Keratinocyte (primary cell): Measurements from ENCODE around the gene CLEC3B. TPM values are rescaled to one million over a fixed set of nuclear protein-coding genes. Genes with fewer than 3 reads are reported as not detected.

ENCODE experiments used
- DNase-seq: peaks from one replicate; pipeline ENCODE4 v3.0.0-alpha.2; 2011; ENCODE audit warnings: low read depth, missing footprints, low spot score
- FAIRE-seq: peaks from 2 replicates; lab custom pipeline; 2011; peaks lifted over from hg19 to GRCh38; lab: Jason Lieb, UNC
- H2AFZ ChIP-seq: 2 replicates; pipeline ENCODE4 v1.6.0; 2012; ENCODE audit warnings: low read length, control low read depth, inconsistent platforms; ENCODE audit not compliant: control insufficient read depth
- H3K27ac ChIP-seq: 2 replicates; pipeline ENCODE4 v1.5.1; 2011; ENCODE audit warnings: low read length; ENCODE audit not compliant: control insufficient read depth, insufficient read depth
- H3K27me3 ChIP-seq: 3 replicates; pipeline ENCODE4 v1.6.0; 2011; ENCODE audit warnings: low read length; ENCODE audit not compliant: control insufficient read depth, insufficient read depth; ENCODE audit errors: extremely low read depth
- H3K36me3 ChIP-seq, 2 experiments: 2 replicates in 1 of 2; 3 replicates in 1 of 2; pipeline ENCODE4 v1.5.1; 2011; ENCODE audit warnings: low read length in 2 of 2, mild to moderate bottlenecking in 1 of 2; ENCODE audit not compliant: control insufficient read depth in 2 of 2, insufficient read depth in 2 of 2; ENCODE audit errors: extremely low read depth in 1 of 2
- H3K4me1 ChIP-seq: 3 replicates; pipeline ENCODE4 v1.5.1; 2011; ENCODE audit warnings: low read length; ENCODE audit not compliant: control insufficient read depth, insufficient read depth; ENCODE audit errors: extremely low read depth
- H3K4me2 ChIP-seq: 3 replicates; pipeline ENCODE4 v1.6.0; 2011; ENCODE audit warnings: low read depth, low read length; ENCODE audit not compliant: control insufficient read depth, insufficient read depth; ENCODE audit errors: extremely low read depth
- H3K4me3 ChIP-seq, 3 experiments: fragments of 200-600 bp in 1 of 3; sonication (generic) in 1 of 3; 2 replicates in 2 of 3; 3 replicates in 1 of 3; pipeline ENCODE4 v1.5.1; 2011 to 2016; ENCODE audit warnings: low read length in 3 of 3, mild to moderate bottlenecking in 3 of 3, control low read depth in 2 of 3, inconsistent platforms in 1 of 3, low read depth in 1 of 3, mixed read lengths in 1 of 3, mixed run types in 1 of 3, moderate library complexity in 1 of 3; ENCODE audit not compliant: control insufficient read depth in 2 of 3, insufficient read depth in 2 of 3; ENCODE audit errors: extremely low read depth in 1 of 3
- H3K79me2 ChIP-seq: 2 replicates; pipeline ENCODE4 v1.6.0; 2012; ENCODE audit warnings: low read length; ENCODE audit not compliant: control insufficient read depth, insufficient read depth
- H3K9ac ChIP-seq: 3 replicates; pipeline ENCODE4 v1.6.0; 2011; ENCODE audit warnings: low read length; ENCODE audit not compliant: control insufficient read depth, insufficient read depth; ENCODE audit errors: extremely low read depth
- H3K9me1 ChIP-seq: 3 replicates; pipeline ENCODE4 v1.6.0; 2011; ENCODE audit warnings: low read length; ENCODE audit not compliant: control insufficient read depth, insufficient read depth; ENCODE audit errors: extremely low read depth
- H3K9me3 ChIP-seq: 2 replicates; pipeline ENCODE4 v1.5.1; 2012; ENCODE audit warnings: low read depth, low read length; ENCODE audit not compliant: control insufficient read depth
- H4K20me1 ChIP-seq: 3 replicates; pipeline ENCODE4 v1.6.0; 2011; ENCODE audit warnings: low read length; ENCODE audit not compliant: control insufficient read depth, insufficient read depth; ENCODE audit errors: extremely low read depth
- CTCF ChIP-seq, 3 experiments: IDR thresholded peaks in 1 of 3; conservative IDR thresholded peaks in 1 of 3; optimal IDR thresholded peaks in 1 of 3; 2 replicates in 2 of 3; 3 replicates in 1 of 3; pipeline versions ENCODE3 to v1.5.1; 2011; ENCODE audit warnings: low read length in 3 of 3, mild to moderate bottlenecking in 3 of 3, moderate library complexity in 2 of 3, control low read depth in 1 of 3, inconsistent platforms in 1 of 3; ENCODE audit not compliant: insufficient read depth in 2 of 3; ENCODE audit errors: extremely low read depth in 1 of 3
- EZH2 ChIP-seq: IDR thresholded peaks from one replicate; pipeline ENCODE4 v1.6.1; 2012; ENCODE audit warnings: inconsistent platforms, mild to moderate bottlenecking, low read length, moderate library complexity
- dilution Hi-C: fragments of 300-500 bp; cut with MboI; formaldehyde crosslinking; loops from one replicate; pipeline ENCODE4 v1.7.0; 2020; ENCODE audit warnings: low sequenced_read_pairs; ENCODE audit not compliant: extremely low pct_ligation_motif_present
- polyA plus RNA-seq, 5 experiments: library from polyadenylated mRNA; depleted of rRNA in 3 of 5; stranded (reverse) in 3 of 5; stranded (forward) in 1 of 5; unstranded in 1 of 5; fragments of >200 nt; gene quantifications; 1 replicate in 1 of 5; 2 replicates in 3 of 5; 3 replicates in 1 of 5; pipeline versions ENCODE4 v1.2.1 to v1.2.3, GENCODE V29; 2011 to 2012; ENCODE audit warnings: missing spikeins in 2 of 5, low read depth in 1 of 5, low replicate concordance in 1 of 5

CLEC3B gene
- polyA plus RNA-seq, 1 donor (not counting 4 experiments of a cell fraction or from before 2014, with no cell fraction given) = not detected

GRCh38 chr3:45031531-45031930 is 5.4 kb downstream of the CLEC3B start:
- Histone ChIP-seq H3K9me3 (no peaks in the 10 kb centered on the region), H3K36me3 (no peaks in the 10 kb centered on the region), H3K9me1 (no peaks in the 10 kb centered on the region), H3K79me2 (no peaks in the 10 kb centered on the region), H3K27ac (no peak overlapping the region), H3K9ac (no peak overlapping the region), H3K4me3 (no peak overlapping the region), H3K4me2 (no peak overlapping the region), H4K20me1 (no peaks in the 10 kb centered on the region), H2AFZ (no peak overlapping the region), H3K27me3 (no peaks in the 10 kb centered on the region), H3K4me1 (peaks cover 3% of the 10 kb centered on the region)
- no peak for DNase-seq
- no peak for FAIRE-seq
- dilution Hi-C loops = no loop called here
- TF ChIP-seq EZH2 (no peak), CTCF (optimal IDR thresholded peaks at IDR 0.05 in 1 of 3, IDR thresholded peaks at IDR 0.05 in 1 of 3, conservative IDR thresholded peaks at IDR 0.05 in 1 of 3; ENCODE audit: extremely low read depth in 1 of 3, insufficient read depth in 2 of 3, low read length in 3 of 3) (no peak)

GRCh38 chr3:45032113-45032512 is 6.0 kb downstream of the CLEC3B start:
- H2AFZ ChIP-seq = no peak overlapping the region
- no peaks in the 10 kb centered on the region for H4K20me1 ChIP-seq

More at GRCh38 chr3:45032113-45032512, 6.0 kb downstream of the CLEC3B start:
- no peak for TF ChIP-seq EZH2
- TF ChIP-seq CTCF (optimal IDR thresholded peaks at IDR 0.05 in 1 of 3, IDR thresholded peaks at IDR 0.05 in 1 of 3, conservative IDR thresholded peaks at IDR 0.05 in 1 of 3; ENCODE audit: extremely low read depth in 1 of 3, insufficient read depth in 2 of 3, low read length in 3 of 3) = no peak
- Histone ChIP-seq H3K9ac (no peak overlapping the region), H3K4me2 (no peak overlapping the region), H3K9me3 (no peaks in the 10 kb centered on the region), H3K4me3 (no peak overlapping the region), H3K27me3 (no peaks in the 10 kb centered on the region), H3K36me3 (no peaks in the 10 kb centered on the region), H3K27ac (no peak overlapping the region), H3K79me2 (no peaks in the 10 kb centered on the region), H3K4me1 (peaks cover 3% of the 10 kb centered on the region), H3K9me1 (no peaks in the 10 kb centered on the region)
- DNase-seq (no peak), FAIRE-seq (no peak)
- dilution Hi-C loops = no loop called here
